ENCODE data around the gene CARD14. TPM values are rescaled to one million over a fixed set of nuclear protein-coding genes. Genes with fewer than 3 reads are reported as not detected.

CARD14 gene
- polyA plus RNA-seq, 1 experiment: not detected

- TF ChIP-seq, protein P1, sequence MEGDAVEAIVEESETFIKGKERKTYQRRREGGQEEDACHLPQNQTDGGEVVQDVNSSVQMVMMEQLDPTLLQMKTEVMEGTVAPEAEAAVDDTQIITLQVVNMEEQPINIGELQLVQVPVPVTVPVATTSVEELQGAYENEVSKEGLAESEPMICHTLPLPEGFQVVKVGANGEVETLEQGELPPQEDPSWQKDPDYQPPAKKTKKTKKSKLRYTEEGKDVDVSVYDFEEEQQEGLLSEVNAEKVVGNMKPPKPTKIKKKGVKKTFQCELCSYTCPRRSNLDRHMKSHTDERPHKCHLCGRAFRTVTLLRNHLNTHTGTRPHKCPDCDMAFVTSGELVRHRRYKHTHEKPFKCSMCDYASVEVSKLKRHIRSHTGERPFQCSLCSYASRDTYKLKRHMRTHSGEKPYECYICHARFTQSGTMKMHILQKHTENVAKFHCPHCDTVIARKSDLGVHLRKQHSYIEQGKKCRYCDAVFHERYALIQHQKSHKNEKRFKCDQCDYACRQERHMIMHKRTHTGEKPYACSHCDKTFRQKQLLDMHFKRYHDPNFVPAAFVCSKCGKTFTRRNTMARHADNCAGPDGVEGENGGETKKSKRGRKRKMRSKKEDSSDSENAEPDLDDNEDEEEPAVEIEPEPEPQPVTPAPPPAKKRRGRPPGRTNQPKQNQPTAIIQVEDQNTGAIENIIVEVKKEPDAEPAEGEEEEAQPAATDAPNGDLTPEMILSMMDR (IDR thresholded peaks at IDR 0.05; ENCODE audit: low read depth, low read length): no peak
- DNase-seq (ENCODE audit: low read depth, low spot score): no peak
- Histone ChIP-seq H3K27ac (ENCODE audit: low read depth, low read length) (no peak overlapping the region), H3K9me3 (ENCODE audit: control insufficient read depth, insufficient read depth, low read length) (no peaks in the 10 kb centered on the region; the same call in 1 of the 2 replicates), H3K27me3 (ENCODE audit: control insufficient read depth, insufficient read depth, low read length) (no peaks in the 10 kb centered on the region), H3K4me3 (ENCODE audit: low read depth, low read length) (no peak overlapping the region)
- POLR2A ChIA-PET: no interaction called here
- CTCF ChIA-PET: interaction anchor here (0.7 to 1.2 kb wide), 3 partner anchors 23 to 117 kb away, joined by 3 to 4 read pairs (median 3); partner anchors contain the start of gene GAA
Observed at GRCh38 chr17:80218391-80218790, 48.6 kb downstream of the CARD14 start.

DNA sequence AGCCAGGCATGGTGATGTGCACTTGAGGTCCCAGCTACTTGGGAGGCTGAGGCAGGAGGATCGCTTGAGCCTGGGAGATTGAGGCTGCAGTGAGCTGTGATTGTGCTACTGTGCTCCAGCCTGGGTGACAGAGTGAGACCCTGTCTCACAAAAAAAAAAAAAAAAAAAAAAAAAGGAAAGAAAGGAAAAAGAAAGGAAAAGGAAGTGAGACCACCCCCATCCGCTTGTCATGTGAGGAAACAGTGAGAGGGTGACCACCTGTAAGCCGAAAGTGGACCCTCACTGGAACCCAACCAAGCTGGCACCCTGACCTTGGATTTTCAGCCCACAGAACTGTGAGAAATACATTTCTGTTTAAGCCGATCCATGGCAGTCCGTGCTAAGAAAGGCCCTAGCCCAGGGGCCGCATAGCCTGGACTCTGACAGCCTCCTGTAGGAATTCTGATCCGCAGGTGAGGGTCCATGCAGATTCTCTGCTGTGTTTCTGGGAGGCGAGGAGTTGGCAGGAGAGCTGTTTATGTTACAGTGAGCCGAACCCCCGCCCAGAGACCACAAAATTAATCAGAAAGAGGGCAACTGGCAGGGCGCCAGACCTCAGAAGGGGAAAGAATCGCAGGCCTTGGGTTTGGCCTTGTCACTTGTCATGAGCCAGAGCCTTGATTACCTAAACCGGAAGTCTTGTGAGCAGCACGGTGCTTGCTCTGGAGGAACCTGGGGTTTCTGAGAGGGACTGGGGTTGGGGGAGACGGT lies 49.4 kb downstream of the CARD14 start:
- peak overlapping the region; percentile 68 for H3K27ac ChIP-seq (ENCODE audit: low read depth, low read length)
- H3K27me3 ChIP-seq (ENCODE audit: control insufficient read depth, insufficient read depth, low read length): no peaks in the 10 kb centered on the region
- no peaks in the 10 kb centered on the region; the same call in 1 of the 2 replicates for H3K9me3 ChIP-seq (ENCODE audit: control insufficient read depth, insufficient read depth, low read length)
- TF ChIP-seq, protein P1 (IDR thresholded peaks at IDR 0.05; ENCODE audit: low read depth, low read length): no peak
- H3K4me3 ChIP-seq (ENCODE audit: low read depth, low read length): peak overlapping the region; percentile 80
- POLR2A ChIA-PET: interaction anchor here (0.7 kb wide), 1 partner anchor 41 kb away, joined by 8 read pairs; the partner anchor contains the start of gene RNF213
- CTCF ChIA-PET: interaction anchor here (0.6 to 1.2 kb wide), 3 partner anchors 44 to 118 kb away, joined by 3 to 4 read pairs (median 3); partner anchors contain the start of gene GAA
- peak; percentile 13 for DNase-seq (ENCODE audit: low read depth, low spot score)

GRCh38 chr17:80219763-80220053 lies 49.9 kb downstream of the CARD14 start:
- CTCF ChIA-PET: interaction anchor here (0.6 kb wide), 1 partner anchor 83 kb away, joined by 3 read pairs; no protein-coding TSS in a partner anchor
- peak overlapping the region; percentile 68 for H3K27ac ChIP-seq (ENCODE audit: low read depth, low read length)
- no peaks in the 10 kb centered on the region; the same call in 1 of the 2 replicates for H3K9me3 ChIP-seq (ENCODE audit: control insufficient read depth, insufficient read depth, low read length)
- POLR2A ChIA-PET: interaction anchor here (0.6 to 1.1 kb wide), 3 partner anchors 14 to 1825 kb away, joined by 5 to 8 read pairs (median 5); partner anchors contain the start of gene RNF213
- no peaks in the 10 kb centered on the region for H3K27me3 ChIP-seq (ENCODE audit: control insufficient read depth, insufficient read depth, low read length)
- peak overlapping the region; percentile 80 for H3K4me3 ChIP-seq (ENCODE audit: low read depth, low read length)
- TF ChIP-seq, protein P1 (IDR thresholded peaks at IDR 0.05; ENCODE audit: low read depth, low read length): no peak
- DNase-seq (ENCODE audit: low read depth, low spot score): no peak

GRCh38 chr17:80220054-80220735 lies 50.4 kb downstream of the CARD14 start, which contains the start of the genes SGSH and SLC26A11:
TSS of gene SGSH (minus strand) at chr17:80220333. CDS start at chr17:80220313, 20 bp downstream.
TSS of gene SLC26A11 (plus strand) at chr17:80220427. CDS start at chr17:80221561, 1,134 bp downstream.
- no peaks in the 10 kb centered on the region; the same call in 1 of the 2 replicates for H3K9me3 ChIP-seq (ENCODE audit: control insufficient read depth, insufficient read depth, low read length)
- CTCF ChIA-PET: interaction anchor here (0.8 kb wide), 1 partner anchor 119 kb away, joined by 3 read pairs; the partner anchor contains the start of gene GAA

More at GRCh38 chr17:80220054-80220735, 50.4 kb downstream of the CARD14 start, which contains the start of the genes SGSH and SLC26A11:
- POLR2A ChIA-PET: interaction anchor here (0.6 to 1.1 kb wide), 3 partner anchors 14 to 1824 kb away, joined by 3 to 5 read pairs (median 5); no protein-coding TSS in a partner anchor
- TF ChIP-seq, protein P1 (IDR thresholded peaks at IDR 0.05; ENCODE audit: low read depth, low read length): no peak
- DNase-seq (ENCODE audit: low read depth, low spot score): no peak
- H3K27ac ChIP-seq (ENCODE audit: low read depth, low read length): peak within 1 kb of the TSS; percentile 68
- H3K4me3 ChIP-seq (ENCODE audit: low read depth, low read length): peak within 1 kb of the TSS; percentile 80
- no peaks in the 10 kb centered on the region for H3K27me3 ChIP-seq (ENCODE audit: control insufficient read depth, insufficient read depth, low read length)

Data from AG04450 (cell line).